GM23248 (cell line): ENCODE data around the gene ASIC1. TPM values are rescaled to one million over a fixed set of nuclear protein-coding genes. Genes with fewer than 3 reads are reported as not detected.

Experiments
- DNase-seq: peaks from one replicate; pipeline ENCODE4 v3.0.0-alpha.2; 2015
- H2AFZ ChIP-seq: fragments of 200-600 bp; sonication (generic); 2 replicates; pipeline ENCODE4 v1.6.1; 2016; ENCODE audit warnings: antibody characterized with exemption
- H3F3A ChIP-seq: fragments of 200-600 bp; sonication (generic); 2 replicates; pipeline ENCODE4 v1.6.1; 2016; ENCODE audit warnings: mild to moderate bottlenecking, antibody characterized with exemption, mixed run types; ENCODE audit not compliant: insufficient read depth
- H3K27ac ChIP-seq: fragments of 200-600 bp; sonication (generic); 2 replicates; pipeline ENCODE4 v1.5.1; 2016; ENCODE audit warnings: mild to moderate bottlenecking
- H3K27me3 ChIP-seq: fragments of 200-600 bp; sonication (generic); replicated peaks from 2 replicates; pipeline ENCODE4 v1.6.1; 2016; ENCODE audit warnings: mild to moderate bottlenecking; ENCODE audit not compliant: insufficient read depth
- H3K36me3 ChIP-seq: fragments of 200-600 bp; sonication (generic); 2 replicates; pipeline ENCODE4 v1.6.1; 2016; ENCODE audit warnings: low read depth, mild to moderate bottlenecking
- H3K4me1 ChIP-seq: fragments of 200-600 bp; sonication (generic); 2 replicates; pipeline ENCODE4 v1.6.1; 2016; ENCODE audit warnings: mild to moderate bottlenecking; ENCODE audit not compliant: insufficient read depth
- H3K4me2 ChIP-seq: fragments of 200-600 bp; sonication (generic); one replicate; pipeline ENCODE4 v1.6.1; 2016; ENCODE audit warnings: mild to moderate bottlenecking; ENCODE audit not compliant: unreplicated experiment
- H3K4me3 ChIP-seq: fragments of 200-600 bp; sonication (generic); 2 replicates; pipeline ENCODE4 v1.5.1; 2016; ENCODE audit warnings: mild to moderate bottlenecking
- H3K79me2 ChIP-seq: fragments of 200-600 bp; sonication (generic); 2 replicates; pipeline ENCODE4 v1.6.1; 2016; ENCODE audit warnings: mild to moderate bottlenecking; ENCODE audit not compliant: insufficient read depth
- H3K9ac ChIP-seq: fragments of 200-600 bp; sonication (generic); 2 replicates; pipeline ENCODE4 v1.6.1; 2016; ENCODE audit warnings: mild to moderate bottlenecking
- H3K9me2 ChIP-seq: fragments of 200-600 bp; sonication (generic); 2 replicates; pipeline ENCODE4 v1.6.1; 2016; ENCODE audit warnings: mixed run types, mild to moderate bottlenecking, moderate library complexity; ENCODE audit not compliant: insufficient read depth
- H3K9me3 ChIP-seq: fragments of 200-600 bp; sonication (generic); one replicate; pipeline ENCODE4 v1.6.1; 2017; ENCODE audit warnings: low read depth
- H4K20me1 ChIP-seq: fragments of 200-600 bp; sonication (generic); 2 replicates; pipeline ENCODE4 v1.6.0; 2016; ENCODE audit not compliant: insufficient read depth
- EZH2 ChIP-seq: fragments of 200-600 bp; sonication (generic); IDR thresholded peaks from 2 replicates; pipeline ENCODE4 v1.6.1; 2018; ENCODE audit warnings: antibody characterized with exemption, mild to moderate bottlenecking; ENCODE audit not compliant: insufficient read depth, poor library complexity, severe bottlenecking
- EZH2phosphoT487 ChIP-seq: fragments of 200-600 bp; sonication (generic); IDR thresholded peaks from 2 replicates; pipeline ENCODE4 v1.6.1; 2018; ENCODE audit warnings: antibody characterized with exemption, moderate library complexity, mild to moderate bottlenecking, low read depth; ENCODE audit not compliant: insufficient read depth
- WGBS, 2 experiments: methylation state at CpG; one replicate each; pipeline ENCODE4 v1.1.6; 2015 to 2017; ENCODE audit warnings: low lambda C conversion rate in 2 of 2, low coverage in 1 of 2; ENCODE audit errors: missing lambda C conversion rate in 2 of 2; 5-methylcytosine and 5-hydroxymethylcytosine counted together
- in situ Hi-C: fragments of 300-500 bp; cut with MboI; formaldehyde crosslinking; loops from 2 replicates; pipeline ENCODE4 v1.15.0; 2020
- polyA plus RNA-seq: library from polyadenylated mRNA; unstranded; fragments of >200 nt; fragmentation: Nextera tagmentation; extraction: Ambion mirVana; gene quantifications from 2 replicates; pipeline ENCODE4 v1.2.1, GENCODE V29; 2016
- total RNA-seq: library from RNA; depleted of rRNA; stranded (reverse); fragments of >200 nt; shearing (Covaris generic); gene quantifications from 2 replicates; pipeline ENCODE4 v1.2.3, GENCODE V29; 2014

The ASIC1 gene
- total and polyA plus RNA-seq, 2 experiments from 2014 or later = 1.4 to 1.9 TPM

DNA sequence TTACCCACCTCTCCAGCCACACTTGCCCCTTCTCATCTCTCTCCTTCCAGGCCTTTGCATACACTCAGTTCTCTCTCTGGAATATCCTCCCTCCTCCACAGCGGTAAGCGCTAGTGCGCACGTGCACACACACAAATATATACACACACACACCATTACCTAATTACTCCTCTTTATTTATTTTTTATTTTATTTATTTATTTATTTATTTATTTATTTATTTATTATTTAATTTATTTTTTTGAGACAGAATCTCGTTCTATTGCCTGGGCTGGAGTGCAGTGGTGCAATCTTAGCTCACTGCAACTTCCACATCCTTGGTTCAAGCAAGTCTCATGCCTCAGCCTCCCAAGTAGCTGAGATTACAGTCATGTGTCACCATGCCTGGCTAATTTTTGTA lies 11.7 kb downstream of the ASIC1 start:
- no peak overlapping the region for H3K4me2 ChIP-seq
- H3K9ac ChIP-seq = no peak overlapping the region
- no peaks in the 10 kb centered on the region for H3K9me2 ChIP-seq
- in situ Hi-C loops = loop anchor here (25.0 kb wide), 1 partner anchor 207 kb away; no protein-coding TSS in a partner anchor
- no peak overlapping the region for H3K4me3 ChIP-seq
- no peak for DNase-seq
- no peaks in the 10 kb centered on the region for H3K36me3 ChIP-seq
- no peak overlapping the region for H2AFZ ChIP-seq
- no peaks in the 10 kb centered on the region for H3K79me2 ChIP-seq
- H3F3A ChIP-seq = peaks cover 10% of the 10 kb centered on the region; the same call in 1 of the 2 replicates
- no peak for TF ChIP-seq EZH2
- TF ChIP-seq EZH2phosphoT487 = no peak
- whole genome bisulfite sequencing, 2 experiments = 89 to 95% methylated on average over 5 of the region's 5 CpGs
- no peak overlapping the region for H3K27ac ChIP-seq
- no peaks in the 10 kb centered on the region for H4K20me1 ChIP-seq
- no peaks in the 10 kb centered on the region for H3K9me3 ChIP-seq
- no peaks in the 10 kb centered on the region for H3K27me3 ChIP-seq
- peaks cover 11% of the 10 kb centered on the region for H3K4me1 ChIP-seq

DNA sequence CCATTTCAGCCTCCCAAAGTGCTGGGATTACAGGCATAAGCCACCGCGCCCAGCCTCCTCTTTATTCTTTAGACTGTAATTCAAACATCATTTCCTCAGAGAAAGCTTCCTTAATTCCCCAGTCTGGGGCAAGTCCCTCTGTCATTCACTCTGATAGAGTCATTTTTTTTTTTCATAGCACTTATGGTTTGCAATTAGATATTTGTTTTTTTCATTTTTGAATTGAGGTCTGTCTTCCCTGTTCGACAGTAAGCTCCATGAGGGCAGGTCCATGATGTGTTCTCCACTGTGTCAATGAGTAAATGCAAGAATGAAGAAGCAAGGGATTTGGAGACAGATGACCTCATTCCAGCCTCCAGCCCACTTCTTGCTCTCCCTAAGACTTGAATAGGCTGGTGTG lies 12.1 kb downstream of the ASIC1 start:
- 96 to 99% methylated on average over 3 of the region's 3 CpGs for WGBS, 2 experiments
- Histone ChIP-seq H3K79me2 (no peaks in the 10 kb centered on the region), H3K36me3 (no peaks in the 10 kb centered on the region), H3K9me2 (no peaks in the 10 kb centered on the region), H3K4me2 (no peak overlapping the region), H3K9me3 (no peaks in the 10 kb centered on the region), H3K9ac (no peak overlapping the region), H3K27me3 (no peaks in the 10 kb centered on the region), H3K27ac (no peak overlapping the region), H3K4me1 (peaks cover 11% of the 10 kb centered on the region), H2AFZ (no peak overlapping the region), H3F3A (peaks cover 10% of the 10 kb centered on the region; the same call in 1 of the 2 replicates), H4K20me1 (no peaks in the 10 kb centered on the region), H3K4me3 (no peak overlapping the region)
- no peak for DNase-seq
- TF ChIP-seq EZH2phosphoT487 = no peak
- no peak for TF ChIP-seq EZH2
- in situ Hi-C loops = loop anchor here (25.0 kb wide), 1 partner anchor 207 kb away; no protein-coding TSS in a partner anchor

- H3K36me3 ChIP-seq = no peaks in the 10 kb centered on the region
- no peaks in the 10 kb centered on the region for H3K79me2 ChIP-seq
- H3K4me2 ChIP-seq = no peak overlapping the region
- 18 to 24% methylated on average over 9 of the region's 9 CpGs for WGBS, 2 experiments
- no peak overlapping the region for H3K27ac ChIP-seq
- H3F3A ChIP-seq = peaks cover 10% of the 10 kb centered on the region; the same call in 1 of the 2 replicates
- in situ Hi-C loops = loop anchor here (25.0 kb wide), 1 partner anchor 208 kb away; no protein-coding TSS in a partner anchor
- peak overlapping the region; percentile 41; the same call in 1 of the 2 replicates for H3K9ac ChIP-seq
- no peaks in the 10 kb centered on the region for H3K9me3 ChIP-seq
- H2AFZ ChIP-seq = peak overlapping the region; percentile 80
- no peaks in the 10 kb centered on the region for H3K27me3 ChIP-seq
- TF ChIP-seq EZH2phosphoT487 (no peak), EZH2 (no peak)
- H3K9me2 ChIP-seq = no peaks in the 10 kb centered on the region
- peaks cover 11% of the 10 kb centered on the region for H3K4me1 ChIP-seq
- peak; percentile 85 for DNase-seq
- H4K20me1 ChIP-seq = no peaks in the 10 kb centered on the region
- no peak overlapping the region for H3K4me3 ChIP-seq
Measured at GRCh38 chr12:50070314-50071060, 13.1 kb downstream of the ASIC1 start.

GRCh38 chr12:50072198-50072907 lies 15.0 kb downstream of the ASIC1 start:
- H3K9me2 ChIP-seq = no peaks in the 10 kb centered on the region
- H3K4me1 ChIP-seq = no peaks in the 10 kb centered on the region
- WGBS, 2 experiments = 70 to 78% methylated on average over 8 to 10 of the region's 10 CpGs
- H3K36me3 ChIP-seq = no peaks in the 10 kb centered on the region
- DNase-seq = no peak
- in situ Hi-C loops = loop anchor here (25.0 kb wide), 1 partner anchor 210 kb away; no protein-coding TSS in a partner anchor
- no peaks in the 10 kb centered on the region for H3K27me3 ChIP-seq
- no peaks in the 10 kb centered on the region for H3F3A ChIP-seq
- H3K4me2 ChIP-seq = no peak overlapping the region
- H3K27ac ChIP-seq = no peak overlapping the region
- no peak overlapping the region for H2AFZ ChIP-seq
- H3K79me2 ChIP-seq = no peaks in the 10 kb centered on the region
- TF ChIP-seq EZH2 = no peak
- TF ChIP-seq EZH2phosphoT487 = no peak
- H3K9ac ChIP-seq = no peak overlapping the region
- no peaks in the 10 kb centered on the region for H4K20me1 ChIP-seq
- H3K4me3 ChIP-seq = no peak overlapping the region
- no peaks in the 10 kb centered on the region for H3K9me3 ChIP-seq
